IPS DF 6.9 (cell line): ENCODE data around the gene EMILIN2.
A peak's percentile ranks its signal among the peaks of the same experiment; 100 is the strongest.

Experiments used
- DNase-seq: peaks from one replicate; pipeline ENCODE4 v3.0.0-alpha.2; 2013; ENCODE audit warnings: low read depth, low spot score
- H3K27ac ChIP-seq: one replicate; pipeline ENCODE4 v1.5.1; 2013; ENCODE audit warnings: low read length, control low read depth
- H3K27me3 ChIP-seq: 2 replicates; pipeline ENCODE4 v1.6.1; 2013; ENCODE audit warnings: mild to moderate bottlenecking, low read length; ENCODE audit not compliant: control insufficient read depth, insufficient read depth
- H3K36me3 ChIP-seq: 2 replicates; pipeline ENCODE4 v1.6.1; 2013; ENCODE audit warnings: low read length; ENCODE audit not compliant: control insufficient read depth, insufficient read depth
- H3K4me1 ChIP-seq: 2 replicates; pipeline ENCODE4 v1.6.1; 2013; ENCODE audit warnings: low read length; ENCODE audit not compliant: control insufficient read depth, insufficient read depth
- H3K4me3 ChIP-seq: 2 replicates; pipeline ENCODE4 v1.5.1; 2013; ENCODE audit warnings: mild to moderate bottlenecking, low read length
- H3K9me3 ChIP-seq: 2 replicates; pipeline ENCODE4 v1.6.1; 2013; ENCODE audit warnings: low read length, inconsistent platforms; ENCODE audit not compliant: control insufficient read depth, insufficient read depth
- WGBS: extraction: QIAGEN DNeasy Blood & Tissue Kit; methylation state at CpG from one replicate; pipeline ENCODE4 v1.1.7; 2013; ENCODE audit warnings: mixed read lengths, missing lambda C conversion rate; ENCODE audit not compliant: insufficient read length, insufficient coverage; 5-methylcytosine and 5-hydroxymethylcytosine counted together

Gene EMILIN2

DNA sequence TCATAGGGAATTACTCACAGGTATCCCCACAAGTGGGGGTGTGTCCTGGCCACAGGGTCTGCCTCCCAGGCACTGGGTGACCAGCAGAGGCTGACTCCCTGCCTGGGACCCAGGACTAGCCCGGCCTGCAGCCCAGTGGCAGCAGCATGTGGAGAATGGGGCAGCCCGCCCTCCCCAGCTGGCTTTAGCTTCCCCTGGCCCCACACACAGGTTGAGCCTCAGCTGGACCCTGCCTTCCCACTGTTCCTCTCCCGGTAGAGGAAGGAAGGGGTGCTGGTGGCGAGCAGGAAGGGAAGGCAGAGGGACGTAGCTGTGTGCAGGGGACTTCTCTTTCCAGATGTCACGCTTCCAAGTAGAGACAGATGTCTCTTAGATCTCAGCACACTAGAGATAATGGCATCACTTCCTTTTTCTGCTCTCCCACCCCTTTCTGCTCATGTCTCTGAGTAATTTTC lies 51.4 kb downstream of the EMILIN2 start:
- DNase-seq = no peak

DNA sequence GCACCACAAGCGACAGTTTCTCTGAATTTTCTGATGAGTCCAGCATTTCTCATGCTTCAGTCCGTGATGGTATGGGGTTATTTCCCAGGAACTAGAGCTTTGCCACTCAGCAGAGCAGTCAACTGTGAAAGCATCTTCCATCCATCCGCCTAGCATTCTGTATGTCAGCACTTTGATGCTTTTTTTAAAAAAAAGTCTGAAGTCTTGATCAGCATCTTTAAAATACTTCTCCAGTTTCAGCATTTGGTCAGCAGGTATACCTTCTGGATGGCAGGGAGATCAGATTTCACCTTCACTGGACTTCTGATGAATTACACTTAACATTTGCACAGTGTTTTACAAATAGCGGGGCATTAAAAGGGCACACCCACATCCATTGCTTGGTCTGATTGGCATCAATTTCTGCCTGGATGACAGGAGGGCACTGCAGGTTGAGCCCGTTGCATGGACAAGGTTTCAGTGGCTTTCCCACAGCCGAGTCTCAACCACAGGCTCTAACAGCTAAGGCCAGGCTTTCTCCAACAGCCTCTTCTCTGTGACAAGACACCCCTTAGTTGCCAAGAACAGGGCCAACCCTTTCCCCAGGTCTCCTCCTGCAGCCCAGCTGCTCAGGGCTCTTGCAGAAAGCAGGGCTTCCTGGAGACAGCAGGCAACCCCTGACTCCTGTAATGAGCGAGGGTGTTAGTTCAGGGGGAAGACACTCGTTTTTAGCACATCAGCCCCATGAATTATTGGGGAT lies 54.0 kb downstream of the EMILIN2 start:
- H3K36me3 ChIP-seq = no peaks in the 10 kb centered on the region
- no peaks in the 10 kb centered on the region for H3K9me3 ChIP-seq
- no CpG with 5 or more reads among the region's 8 CpGs for WGBS
- H3K4me1 ChIP-seq = peaks cover 4% of the 10 kb centered on the region; the same call in 1 of the 2 replicates
- H3K27me3 ChIP-seq = no peaks in the 10 kb centered on the region
- DNase-seq = no peak
- no peak overlapping the region for H3K4me3 ChIP-seq
- no peak overlapping the region for H3K27ac ChIP-seq

More for the DNA sequence above, 51.4 kb downstream of the EMILIN2 start:
- Histone ChIP-seq H3K27ac (no peak overlapping the region), H3K4me3 (no peak overlapping the region), H3K4me1 (peaks cover 4% of the 10 kb centered on the region; the same call in 1 of the 2 replicates), H3K36me3 (no peaks in the 10 kb centered on the region), H3K9me3 (no peaks in the 10 kb centered on the region), H3K27me3 (no peaks in the 10 kb centered on the region)
- WGBS = no CpG with 5 or more reads among the region's 6 CpGs

- DNase-seq = no peak
- H3K4me1 ChIP-seq = peaks cover 4% of the 10 kb centered on the region; the same call in 1 of the 2 replicates
- no peaks in the 10 kb centered on the region for H3K27me3 ChIP-seq
- 100% methylated on average over 1 of the region's 14 CpGs for WGBS
- H3K4me3 ChIP-seq = no peak overlapping the region
- no peaks in the 10 kb centered on the region for H3K9me3 ChIP-seq
- H3K36me3 ChIP-seq = no peaks in the 10 kb centered on the region
- no peak overlapping the region for H3K27ac ChIP-seq
Observed at GRCh38 chr18:2901423-2901985, 54.7 kb downstream of the EMILIN2 start.

GRCh38 chr18:2902327-2902726 lies 55.5 kb downstream of the EMILIN2 start:
- H3K4me1 ChIP-seq = peaks cover 4% of the 10 kb centered on the region; the same call in 1 of the 2 replicates
- H3K9me3 ChIP-seq = no peaks in the 10 kb centered on the region
- no peak overlapping the region for H3K4me3 ChIP-seq
- no peak overlapping the region for H3K27ac ChIP-seq
- no peak for DNase-seq
- H3K36me3 ChIP-seq = no peaks in the 10 kb centered on the region
- WGBS = no CpG with 5 or more reads among the region's 7 CpGs
- no peaks in the 10 kb centered on the region for H3K27me3 ChIP-seq

- H3K36me3 ChIP-seq = no peaks in the 10 kb centered on the region
- no peaks in the 10 kb centered on the region for H3K27me3 ChIP-seq
- H3K4me3 ChIP-seq = no peak overlapping the region
- no CpG with 5 or more reads among the region's 5 CpGs for WGBS
- H3K4me1 ChIP-seq = peaks cover 4% of the 10 kb centered on the region; the same call in 1 of the 2 replicates
- no peak for DNase-seq
- H3K27ac ChIP-seq = no peak overlapping the region
- H3K9me3 ChIP-seq = no peaks in the 10 kb centered on the region
Observed at GRCh38 chr18:2903006-2903405, 56.2 kb downstream of the EMILIN2 start.

GRCh38 chr18:2905854-2906703 lies 59.3 kb downstream of the EMILIN2 start:
- no CpG with 5 or more reads among the region's 92 CpGs for WGBS

DNA sequence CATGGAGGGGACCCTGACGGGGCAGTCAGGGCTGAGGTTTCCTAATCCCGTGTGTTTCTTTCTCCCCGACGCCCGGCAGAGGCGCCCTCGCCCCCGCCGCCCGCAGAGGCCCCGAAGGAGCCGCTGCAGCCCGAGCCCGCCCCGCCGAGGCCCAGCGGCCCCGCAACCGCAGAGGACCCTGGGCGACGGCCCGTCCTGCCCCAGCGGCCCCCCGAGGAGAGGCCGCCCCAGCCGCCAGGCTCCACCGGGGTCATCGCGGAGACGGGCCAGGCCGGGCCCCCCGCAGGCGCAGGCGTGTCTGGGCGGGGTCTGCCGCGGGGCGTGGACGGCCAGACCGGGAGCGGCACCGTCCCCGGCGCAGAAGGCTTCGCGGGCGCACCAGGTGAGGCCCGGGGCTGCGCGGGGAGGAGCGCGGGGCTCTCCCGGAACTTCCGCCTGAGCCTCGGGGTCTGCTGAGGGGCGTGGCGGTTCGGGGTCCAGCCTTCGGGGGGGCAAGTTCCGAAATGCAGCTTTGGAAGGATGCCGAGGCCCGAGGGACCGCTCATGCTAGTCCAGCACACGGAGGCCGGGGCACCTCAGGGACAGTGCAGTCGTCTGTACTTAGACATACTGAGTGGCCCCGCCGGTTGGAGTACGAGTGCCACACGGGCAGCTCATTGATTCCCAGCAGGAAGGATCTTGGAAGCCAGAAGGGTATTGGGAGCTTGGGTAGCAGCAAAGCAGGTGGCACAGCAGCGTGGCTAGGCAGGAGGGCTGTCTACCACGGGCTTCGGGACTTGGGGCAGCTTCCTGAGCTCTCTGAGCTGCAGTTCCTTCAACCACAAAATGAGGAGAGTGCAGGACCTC lies 60.1 kb downstream of the EMILIN2 start:
- Histone ChIP-seq H3K27me3 (no peaks in the 10 kb centered on the region), H3K9me3 (no peaks in the 10 kb centered on the region), H3K36me3 (peaks cover 16% of the 10 kb centered on the region), H3K27ac (no peak overlapping the region), H3K4me3 (peak overlapping the region; percentile 81), H3K4me1 (no peaks in the 10 kb centered on the region)
- DNase-seq = no peak
- no CpG with 5 or more reads among the region's 73 CpGs for WGBS

More at GRCh38 chr18:2905854-2906703, 59.3 kb downstream of the EMILIN2 start:
- H3K4me1 ChIP-seq = no peaks in the 10 kb centered on the region; the same call in 1 of the 2 replicates
- no peak overlapping the region for H3K27ac ChIP-seq
- H3K27me3 ChIP-seq = no peaks in the 10 kb centered on the region
- peaks cover 11% of the 10 kb centered on the region for H3K36me3 ChIP-seq
- H3K4me3 ChIP-seq = peak overlapping the region; percentile 81; the same call in 1 of the 2 replicates
- DNase-seq = no peak
- H3K9me3 ChIP-seq = no peaks in the 10 kb centered on the region

DNA sequence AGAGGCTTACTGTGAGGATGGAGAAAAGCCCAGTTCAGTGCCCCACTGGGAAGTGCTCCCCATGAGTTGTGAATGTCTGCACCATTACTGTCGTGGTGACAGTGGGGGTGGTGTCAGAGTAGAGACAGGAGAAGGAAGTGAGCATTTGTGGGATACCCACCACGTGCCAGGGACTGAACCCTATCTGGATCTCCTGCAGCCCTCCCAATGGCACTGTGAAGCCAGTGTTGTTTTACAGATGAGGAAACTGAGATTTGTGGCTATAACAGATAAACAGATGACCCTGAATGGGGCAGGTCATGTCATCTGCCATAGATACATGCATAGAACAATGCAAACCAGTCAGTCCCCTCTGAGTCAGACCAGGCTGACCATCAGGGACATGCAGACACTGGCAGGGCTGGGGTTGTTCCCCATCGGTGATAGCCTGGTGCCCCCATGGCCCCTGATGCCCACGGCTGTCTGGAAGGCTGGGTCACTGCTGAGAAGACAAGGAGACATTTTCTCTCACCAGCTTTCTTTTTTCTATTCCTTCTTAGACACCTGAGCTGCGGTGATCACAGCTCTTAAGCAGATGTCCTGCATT lies 60.8 kb downstream of the EMILIN2 start:
- DNase-seq = no peak
- H3K9me3 ChIP-seq = no peaks in the 10 kb centered on the region
- H3K4me3 ChIP-seq = no peak overlapping the region; the same call in 1 of the 2 replicates
- WGBS = no CpG with 5 or more reads among the region's 5 CpGs
- no peak overlapping the region for H3K27ac ChIP-seq
- H3K27me3 ChIP-seq = no peaks in the 10 kb centered on the region
- H3K36me3 ChIP-seq = peaks cover 16% of the 10 kb centered on the region
- no peaks in the 10 kb centered on the region for H3K4me1 ChIP-seq

DNA sequence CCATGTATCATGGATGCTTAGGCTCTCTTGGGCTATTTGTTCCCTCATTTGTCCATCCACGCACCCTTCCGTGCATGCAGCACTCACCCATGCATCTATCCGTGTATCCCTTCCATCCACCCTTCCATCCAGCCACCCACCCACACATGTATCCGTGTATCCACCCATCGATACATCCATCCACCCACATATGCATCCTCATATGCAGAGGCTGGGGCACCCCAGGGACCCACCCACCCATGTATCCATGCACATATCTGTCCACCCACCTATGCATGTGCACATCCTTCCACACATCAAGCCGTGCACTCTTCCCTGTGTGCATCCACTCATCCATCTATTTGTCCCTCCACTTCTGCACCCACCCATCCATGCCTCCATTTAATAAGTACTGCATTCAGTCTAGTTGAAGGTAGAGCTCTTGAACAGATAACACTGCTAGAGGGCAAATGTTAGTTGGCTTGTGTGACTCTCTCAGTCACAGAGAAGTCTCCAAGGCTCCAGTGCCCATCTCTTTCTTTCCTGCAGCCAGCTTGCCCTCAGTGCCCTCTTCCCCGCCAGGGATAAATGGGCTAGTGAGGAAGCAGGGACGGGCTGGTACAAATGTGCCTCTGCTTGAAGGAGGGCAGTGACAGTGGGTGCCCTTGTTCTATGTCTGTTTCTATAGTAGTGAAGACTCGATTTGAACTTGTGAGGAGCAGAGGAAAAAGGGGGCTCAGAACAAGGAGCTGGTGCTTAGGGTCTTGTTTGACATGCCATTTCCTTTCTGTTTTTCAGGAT lies 61.5 kb downstream of the EMILIN2 start:
- H3K27me3 ChIP-seq = no peaks in the 10 kb centered on the region
- 100% methylated on average over 2 of the region's 9 CpGs for WGBS
- no peaks in the 10 kb centered on the region for H3K4me1 ChIP-seq
- no peak for DNase-seq
- H3K4me3 ChIP-seq = no peak overlapping the region
- no peaks in the 10 kb centered on the region for H3K9me3 ChIP-seq
- no peak overlapping the region for H3K27ac ChIP-seq
- H3K36me3 ChIP-seq = peaks cover 16% of the 10 kb centered on the region
